Measurements from ENCODE around the gene SUGT1. TPM values are rescaled to one million over a fixed set of nuclear protein-coding genes. Genes with fewer than 3 reads are reported as not detected.
A peak's percentile ranks its signal among the peaks of the same experiment; 100 is the strongest.

The SUGT1 gene
- total RNA-seq, 1 donor from 2014 or later, result 46.6 TPM

GRCh38 chr13:52642131-52642530, 10.5 kb upstream of the SUGT1 start, which contains the start of gene HNRNPA1L2:
Gene HNRNPA1L2, plus strand, starts transcription at chr13:52642431. Its CDS starts 62 bp downstream, at chr13:52642493.
- no peak for TF ChIP-seq CTCF (IDR thresholded peaks at IDR 0.05)
- H3K27ac Mint-ChIP-seq (ENCODE audit: unreplicated experiment), result no peak within 1 kb of the TSS
- H3K27me3 Mint-ChIP-seq (ENCODE audit: low read depth), result no peaks in the 10 kb centered on the region
- H3K4me1 Mint-ChIP-seq (ENCODE audit: low read depth), result no peaks in the 10 kb centered on the region
- H3K36me3 Mint-ChIP-seq (ENCODE audit: low read depth), result peaks cover 16% of the 10 kb centered on the region
- H3K9me3 Mint-ChIP-seq (ENCODE audit: low read depth), result no peaks in the 10 kb centered on the region
- no peak for DNase-seq (ENCODE audit: low spot score)
- no peak within 1 kb of the TSS for H3K4me3 Mint-ChIP-seq (ENCODE audit: unreplicated experiment)

GRCh38 chr13:52644108-52644507, 8.5 kb upstream of the SUGT1 start:
- H3K27ac Mint-ChIP-seq (ENCODE audit: unreplicated experiment), result no peak overlapping the region
- H3K4me3 Mint-ChIP-seq (ENCODE audit: unreplicated experiment), result no peak overlapping the region
- no peaks in the 10 kb centered on the region for H3K27me3 Mint-ChIP-seq (ENCODE audit: low read depth)
- DNase-seq (ENCODE audit: low spot score), result no peak
- peaks cover 12% of the 10 kb centered on the region for H3K36me3 Mint-ChIP-seq (ENCODE audit: low read depth)
- no peaks in the 10 kb centered on the region for H3K4me1 Mint-ChIP-seq (ENCODE audit: low read depth)
- TF ChIP-seq CTCF (IDR thresholded peaks at IDR 0.05), result no peak
- H3K9me3 Mint-ChIP-seq (ENCODE audit: low read depth), result no peaks in the 10 kb centered on the region

GRCh38 chr13:52646967-52647366, 5.7 kb upstream of the SUGT1 start:
- Mint-ChIP-seq H3K27ac (ENCODE audit: unreplicated experiment) (no peak overlapping the region), H3K9me3 (ENCODE audit: low read depth) (no peaks in the 10 kb centered on the region), H3K36me3 (ENCODE audit: low read depth) (peaks cover 8% of the 10 kb centered on the region), H3K27me3 (ENCODE audit: low read depth) (no peaks in the 10 kb centered on the region), H3K4me1 (ENCODE audit: low read depth) (peaks cover 9% of the 10 kb centered on the region), H3K4me3 (ENCODE audit: unreplicated experiment) (no peak overlapping the region)
- no peak for TF ChIP-seq CTCF (IDR thresholded peaks at IDR 0.05)
- no peak for DNase-seq (ENCODE audit: low spot score)

- H3K36me3 Mint-ChIP-seq (ENCODE audit: low read depth), result peaks cover 5% of the 10 kb centered on the region
- peak overlapping the region; percentile 34 for H3K27ac Mint-ChIP-seq (ENCODE audit: unreplicated experiment)
- no peak for DNase-seq (ENCODE audit: low spot score)
- no peak overlapping the region for H3K4me3 Mint-ChIP-seq (ENCODE audit: unreplicated experiment)
- no peak for TF ChIP-seq CTCF (IDR thresholded peaks at IDR 0.05)
- no peaks in the 10 kb centered on the region for H3K27me3 Mint-ChIP-seq (ENCODE audit: low read depth)
- H3K4me1 Mint-ChIP-seq (ENCODE audit: low read depth), result peaks cover 9% of the 10 kb centered on the region
- no peaks in the 10 kb centered on the region for H3K9me3 Mint-ChIP-seq (ENCODE audit: low read depth)
These were observed 1.9 kb upstream of the SUGT1 start for GRCh38 chr13:52650731-52651130.

DNA sequence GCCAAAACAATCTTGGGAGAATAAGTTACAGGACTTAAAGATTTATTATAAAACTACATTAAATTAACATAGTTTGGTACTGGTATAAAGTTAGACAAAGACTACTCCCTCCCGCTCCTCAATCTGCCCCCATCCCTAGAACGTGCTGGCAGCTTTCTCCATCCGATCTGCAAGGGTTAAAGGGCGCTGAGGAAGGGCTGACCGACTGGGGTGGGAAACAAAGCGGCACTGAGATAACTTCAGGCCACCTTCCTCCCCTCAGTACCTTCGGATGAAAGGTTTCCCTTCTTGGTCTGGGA, 790 bp upstream of the SUGT1 start:
- Mint-ChIP-seq H3K27ac (ENCODE audit: unreplicated experiment) (no peak overlapping the region), H3K4me3 (ENCODE audit: unreplicated experiment) (no peak overlapping the region), H3K4me1 (ENCODE audit: low read depth) (peaks cover 9% of the 10 kb centered on the region), H3K27me3 (ENCODE audit: low read depth) (no peaks in the 10 kb centered on the region), H3K9me3 (ENCODE audit: low read depth) (no peaks in the 10 kb centered on the region), H3K36me3 (ENCODE audit: low read depth) (peaks cover 5% of the 10 kb centered on the region)
- DNase-seq (ENCODE audit: low spot score), result no peak
- no peak for TF ChIP-seq CTCF (IDR thresholded peaks at IDR 0.05)

Data from chondrocyte (in vitro differentiated cells).